AML-193 (cell line): ENCODE measurements around the gene TSPYL2.

Experiments
- DNase-seq, 2 experiments: peaks; one replicate each; lab custom pipeline; 2025; lab: John Stamatoyannopoulos, UW

Gene TSPYL2

GRCh38 chrX:53080628-53081580, 1.3 kb upstream of the TSPYL2 start:
- DNase-seq, result no peak

DNA sequence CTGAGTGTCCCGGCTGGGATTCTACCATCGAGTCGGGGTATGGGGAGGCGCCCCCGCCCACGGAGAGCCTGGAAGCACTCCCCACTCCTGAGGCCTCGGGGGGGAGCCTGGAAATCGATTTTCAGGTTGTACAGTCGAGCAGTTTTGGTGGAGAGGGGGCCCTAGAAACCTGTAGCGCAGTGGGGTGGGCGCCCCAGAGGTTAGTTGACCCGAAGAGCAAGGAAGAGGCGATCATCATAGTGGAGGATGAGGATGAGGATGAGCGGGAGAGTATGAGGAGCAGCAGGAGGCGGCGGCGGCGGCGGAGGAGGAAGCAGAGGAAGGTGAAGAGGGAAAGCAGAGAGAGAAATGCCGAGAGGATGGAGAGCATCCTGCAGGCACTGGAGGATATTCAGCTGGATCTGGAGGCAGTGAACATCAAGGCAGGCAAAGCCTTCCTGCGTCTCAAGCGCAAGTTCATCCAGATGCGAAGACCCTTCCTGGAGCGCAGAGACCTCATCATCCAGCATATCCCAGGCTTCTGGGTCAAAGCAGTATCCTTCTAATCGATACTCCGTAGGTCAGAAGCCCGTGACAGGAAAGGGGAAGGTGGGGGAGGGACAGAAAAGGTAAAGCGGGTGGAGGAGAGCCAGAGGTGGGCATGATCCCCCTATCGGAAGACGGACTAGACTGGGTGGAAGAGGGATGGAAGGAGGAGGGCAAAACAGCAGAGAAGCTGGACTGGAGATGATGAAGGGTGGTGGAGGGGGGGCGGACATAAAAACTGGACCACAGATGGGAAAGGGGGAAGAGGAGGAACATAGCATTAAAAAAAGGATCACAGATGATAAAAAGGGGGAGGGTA, 828 bp downstream of the TSPYL2 start:
- DNase-seq, result no peak

GRCh38 chrX:53084043-53084570, 1.9 kb downstream of the TSPYL2 start:
- DNase-seq, result no peak

DNA sequence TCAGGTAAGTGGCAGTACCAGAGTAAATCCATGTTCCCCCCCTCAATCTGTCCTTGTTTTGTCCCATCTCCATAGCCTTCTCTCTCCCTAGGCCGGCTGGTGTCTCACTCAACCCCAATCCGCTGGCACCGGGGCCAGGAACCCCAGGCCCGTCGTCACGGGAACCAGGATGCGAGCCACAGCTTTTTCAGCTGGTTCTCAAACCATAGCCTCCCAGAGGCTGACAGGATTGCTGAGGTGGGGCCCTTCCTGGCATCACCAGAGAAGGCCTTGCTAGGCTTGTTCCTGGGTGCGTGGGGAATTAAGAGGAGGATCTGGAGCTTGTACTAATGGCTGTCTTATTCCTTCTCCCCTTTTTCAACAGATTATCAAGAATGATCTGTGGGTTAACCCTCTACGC, 2.7 kb downstream of the TSPYL2 start:
- DNase-seq, result no peak

DNA sequence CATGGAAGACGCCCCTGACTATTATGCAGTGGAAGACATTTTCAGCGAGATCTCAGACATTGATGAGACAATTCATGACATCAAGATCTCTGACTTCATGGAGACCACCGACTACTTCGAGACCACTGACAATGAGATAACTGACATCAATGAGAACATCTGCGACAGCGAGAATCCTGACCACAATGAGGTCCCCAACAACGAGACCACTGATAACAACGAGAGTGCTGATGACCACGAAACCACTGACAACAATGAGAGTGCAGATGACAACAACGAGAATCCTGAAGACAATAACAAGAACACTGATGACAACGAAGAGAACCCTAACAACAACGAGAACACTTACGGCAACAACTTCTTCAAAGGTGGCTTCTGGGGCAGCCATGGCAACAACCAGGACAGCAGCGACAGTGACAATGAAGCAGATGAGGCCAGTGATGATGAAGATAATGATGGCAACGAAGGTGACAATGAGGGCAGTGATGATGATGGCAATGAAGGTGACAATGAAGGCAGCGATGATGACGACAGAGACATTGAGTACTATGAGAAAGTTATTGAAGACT, 3.6 kb downstream of the TSPYL2 start:
- DNase-seq, result no peak

DNA sequence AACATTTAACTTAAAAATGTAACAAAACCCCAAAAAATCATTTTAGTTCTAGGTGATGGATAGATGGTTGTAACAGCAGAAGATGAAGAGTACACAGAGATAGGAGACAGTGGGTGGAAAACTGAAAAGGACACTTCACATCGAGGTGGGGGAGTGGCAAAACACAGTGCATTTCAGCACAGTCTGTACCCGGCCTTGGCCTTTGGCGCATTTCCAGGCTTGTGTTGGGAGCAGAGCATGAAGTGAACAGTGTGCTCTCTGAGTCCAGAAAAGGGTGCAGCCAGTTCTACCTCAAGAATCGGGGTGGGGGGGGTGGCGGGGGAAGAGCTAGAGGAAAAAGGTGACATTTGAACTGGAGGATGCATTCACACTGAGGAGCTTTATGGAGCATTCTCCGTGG, 4.3 kb downstream of the TSPYL2 start:
- DNase-seq, result no peak

GRCh38 chrX:53087388-53087831, 5.2 kb downstream of the TSPYL2 start:
- DNase-seq, result no peak

DNA sequence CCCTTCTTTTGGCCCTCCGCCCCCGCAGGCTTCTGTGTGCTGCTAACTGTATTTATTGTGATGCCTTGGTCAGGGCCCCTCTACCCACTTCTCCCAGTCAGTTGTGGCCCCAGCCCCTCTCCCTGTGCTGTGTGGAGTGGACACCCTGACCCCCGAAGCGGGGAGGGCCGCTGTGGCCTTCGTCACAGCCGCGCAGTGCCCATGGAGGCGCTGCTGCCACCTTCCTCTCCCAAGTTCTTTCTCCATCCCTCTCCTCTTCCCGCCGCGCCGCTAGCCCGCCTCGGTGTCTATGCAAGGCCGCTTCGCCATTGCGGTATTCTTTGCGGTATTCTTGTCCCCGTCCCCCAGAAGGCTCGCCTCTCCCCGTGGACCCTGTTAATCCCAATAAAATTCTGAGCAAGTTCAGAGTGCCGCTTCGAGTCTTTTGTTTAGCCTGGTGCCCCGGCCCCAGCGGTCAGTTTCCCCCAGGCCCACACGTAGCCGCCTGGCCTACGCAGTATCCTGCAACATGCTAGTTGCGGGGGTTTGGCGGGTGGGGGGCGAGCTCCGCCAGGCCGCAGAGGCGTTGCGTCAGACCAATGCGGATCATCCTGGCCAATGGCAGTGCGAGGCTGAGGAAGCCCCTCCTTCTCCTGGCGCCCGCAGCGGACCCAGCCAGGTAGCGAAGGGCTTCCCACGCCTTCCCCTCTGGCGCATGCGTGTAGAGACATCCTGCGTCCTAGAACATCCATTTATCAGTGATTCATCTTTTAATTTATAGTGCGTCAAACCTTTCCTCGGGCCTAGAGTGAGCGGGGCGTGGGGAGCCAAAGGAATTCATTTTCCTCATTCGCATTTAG, 6.2 kb downstream of the TSPYL2 start:
- DNase-seq, result no peak

GRCh38 chrX:53089224-53089842, 7.2 kb downstream of the TSPYL2 start:
- peak; percentile 38 to 42 for DNase-seq

- no peak for DNase-seq
These were observed 7.8 kb downstream of the TSPYL2 start for GRCh38 chrX:53089925-53090324.

DNA sequence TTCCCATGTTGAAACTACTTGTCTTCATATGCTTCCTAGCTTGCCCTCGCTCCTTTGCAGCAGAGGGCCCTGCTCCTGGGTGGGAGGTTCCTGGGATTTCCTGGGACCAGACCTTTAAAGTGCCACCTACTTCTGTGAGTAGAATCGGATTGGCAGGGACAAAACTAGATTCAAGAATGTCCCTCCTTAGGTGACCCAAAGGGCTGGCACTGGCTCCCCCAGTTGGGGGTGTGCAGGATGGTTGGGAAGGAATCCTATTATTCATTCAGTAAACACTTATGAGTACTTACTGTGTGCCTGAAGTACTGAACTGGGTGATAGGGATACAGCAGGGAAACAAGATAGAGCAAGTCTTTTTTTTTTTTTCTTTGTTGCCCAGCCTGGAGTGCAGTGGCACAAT, 9.2 kb downstream of the TSPYL2 start:
- DNase-seq, result no peak

GRCh38 chrX:53093177-53093655, 11.0 kb downstream of the TSPYL2 start:
- DNase-seq, result peak; percentile 30 to 41

- DNase-seq, result peak; percentile 74 to 75
These were observed 11.8 kb downstream of the TSPYL2 start, which contains the start of gene KANTR for GRCh38 chrX:53093748-53094581. Gene KANTR (plus strand): TSS chrX:53094142. CDS start chrX:53124273, 30,131 bp downstream.

DNA sequence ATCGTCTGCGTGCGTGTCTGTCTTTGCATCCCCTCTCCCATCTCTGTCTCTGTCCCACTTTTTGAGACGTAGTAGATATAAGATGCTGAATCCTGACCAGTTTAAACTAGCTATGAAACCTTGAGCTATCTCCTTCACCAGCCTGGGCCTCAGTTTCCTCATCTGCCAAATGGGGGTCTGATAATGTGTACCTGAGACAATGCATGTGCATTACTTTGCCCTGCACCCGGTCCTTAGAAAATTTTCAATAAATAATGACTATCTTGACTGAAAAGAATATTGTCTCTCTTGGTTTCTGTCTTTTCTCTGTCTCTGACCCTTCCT, 12.4 kb downstream of the TSPYL2 start:
- no peak for DNase-seq

DNA sequence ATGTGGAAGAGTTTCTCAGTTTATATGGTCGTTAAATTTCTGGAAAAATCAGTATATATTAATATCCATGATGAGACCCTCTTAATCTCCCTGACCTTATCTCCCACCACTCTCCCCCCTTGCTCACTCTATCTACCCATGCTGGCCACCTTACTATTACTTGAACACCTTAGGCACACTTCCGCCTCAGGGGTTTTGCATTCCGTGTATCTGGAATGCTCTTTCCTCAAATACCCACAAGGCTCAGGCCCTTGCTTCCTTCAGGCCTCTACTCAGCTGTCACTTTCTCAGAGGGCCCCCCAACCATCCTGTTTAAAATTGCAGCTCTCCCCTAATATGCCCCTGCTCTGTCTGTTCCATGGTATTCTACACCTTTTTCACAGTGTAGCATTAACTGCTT, 13.6 kb downstream of the TSPYL2 start:
- no peak for DNase-seq

DNA sequence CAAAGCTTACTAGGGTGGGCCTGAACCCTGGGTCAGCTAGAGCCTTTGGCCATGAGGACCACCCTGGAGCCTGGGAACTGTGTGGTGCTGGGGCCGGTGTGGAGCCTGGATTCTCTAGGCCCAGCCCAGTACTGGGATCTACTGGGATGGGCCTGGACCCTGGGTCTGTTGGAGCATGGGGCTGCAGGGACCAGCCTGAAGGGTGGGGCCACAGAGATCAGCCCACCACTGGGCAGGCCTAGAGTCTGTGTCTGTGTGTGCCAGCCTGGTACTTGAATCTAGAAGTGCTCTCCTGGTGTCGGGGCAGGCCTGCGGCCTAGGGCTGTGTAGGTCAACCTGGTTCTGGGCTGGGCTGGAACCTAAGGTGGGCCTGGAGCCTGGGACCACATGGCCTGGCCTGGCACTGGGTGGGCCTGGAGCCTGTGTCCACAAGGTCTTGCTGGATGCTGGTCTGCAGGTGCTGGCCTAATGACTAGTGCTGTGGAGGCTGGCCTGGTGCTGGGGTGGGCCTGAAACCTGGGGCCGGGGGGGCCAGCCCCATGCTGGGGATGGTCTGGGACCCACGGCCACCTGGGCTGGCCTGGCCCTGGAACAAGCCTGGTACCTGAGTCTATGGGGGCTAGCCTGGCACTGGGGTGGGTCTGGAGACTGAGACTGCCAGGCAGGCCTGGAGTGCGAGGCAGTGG, 32.8 kb downstream of the TSPYL2 start:
- no peak for DNase-seq

GRCh38 chrX:53115550-53115874, 33.3 kb downstream of the TSPYL2 start:
- no peak for DNase-seq

DNA sequence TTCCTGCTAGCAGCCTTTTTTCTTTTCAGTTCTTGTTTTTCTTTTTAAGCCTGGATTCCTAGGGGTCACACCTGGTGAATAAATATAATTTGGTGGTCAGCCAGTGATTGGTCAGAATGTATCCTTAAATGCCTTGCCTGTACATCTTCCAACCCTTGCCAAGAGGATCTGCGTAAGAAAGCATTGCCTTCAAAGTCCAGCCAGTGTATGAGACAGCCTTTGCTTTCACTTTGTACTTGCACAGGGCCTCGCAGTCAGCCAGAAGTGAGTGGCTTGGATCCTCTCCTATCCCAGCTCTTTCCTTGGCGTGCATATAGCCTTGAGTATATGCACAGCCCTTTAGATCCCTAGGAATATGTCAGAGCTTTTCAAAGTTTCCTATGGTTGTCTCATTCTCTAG, 33.9 kb downstream of the TSPYL2 start:
- no peak for DNase-seq

- DNase-seq, result no peak
These were observed 39.8 kb downstream of the TSPYL2 start for GRCh38 chrX:53122013-53122412.
